ENCODE measurements around the gene DEUP1. TPM values are rescaled to one million over a fixed set of nuclear protein-coding genes. Genes with fewer than 3 reads are reported as not detected.

Gene DEUP1
- total RNA-seq, result not detected

- ATAC-seq, result peak; percentile 22
- H3K9me3 ChIP-seq, result no peaks in the 10 kb centered on the region
- WGBS, 2 donors (ENCODE audit: low coverage in 1 of 2), result 7% methylated on average over 3 of the region's 73 CpGs; no CpG with 5 or more reads in 1 of the 2 donors
- TF ChIP-seq CTCF (IDR thresholded peaks at IDR 0.05), result no peak
- no peak for TF ChIP-seq POLR2A (IDR thresholded peaks at IDR 0.05)
- TF ChIP-seq EP300 (IDR thresholded peaks at IDR 0.05), result no peak
- TF ChIP-seq POLR2AphosphoS5 (IDR thresholded peaks at IDR 0.05), result no peak
- no peaks in the 10 kb centered on the region for H3K36me3 ChIP-seq
- peaks cover 18% of the 10 kb centered on the region for H3K27me3 ChIP-seq
- H3K27ac ChIP-seq, result no peak within 1 kb of the TSS
- H3K4me1 ChIP-seq, result peaks cover 0 to 11% (median 0%) of the 10 kb centered on the region in 3 donors
- H3K4me3 ChIP-seq, result peak within 1 kb of the TSS; percentile 20 to 50
Measured at GRCh38 chr11:93330446-93330984, at the start of gene DEUP1. DEUP1 (plus strand) TSS chr11:93330742; CDS start chr11:93332260, 1,518 bp downstream.

GRCh38 chr11:93285430-93285829 is 45.1 kb upstream of the DEUP1 start:
- TF ChIP-seq POLR2A (IDR thresholded peaks at IDR 0.05) (no peak), POLR2AphosphoS5 (IDR thresholded peaks at IDR 0.05) (no peak), CTCF (IDR thresholded peaks at IDR 0.05) (no peak), EP300 (IDR thresholded peaks at IDR 0.05) (no peak)
- no peaks in the 10 kb centered on the region for H3K36me3 ChIP-seq
- no peaks in the 10 kb centered on the region for H3K4me1 ChIP-seq
- H3K9me3 ChIP-seq, result no peaks in the 10 kb centered on the region
- WGBS, 2 donors (ENCODE audit: low coverage in 1 of 2), result 57 to 83% methylated on average over 1 to 2 of the region's 2 CpGs
- no peak for ATAC-seq
- no peak overlapping the region for H3K27ac ChIP-seq
- no peak overlapping the region for H3K4me3 ChIP-seq
- H3K27me3 ChIP-seq, result no peaks in the 10 kb centered on the region

- TF ChIP-seq POLR2AphosphoS5 (IDR thresholded peaks at IDR 0.05) (no peak), CTCF (IDR thresholded peaks at IDR 0.05) (no peak), EP300 (IDR thresholded peaks at IDR 0.05) (no peak), POLR2A (IDR thresholded peaks at IDR 0.05) (no peak)
- ATAC-seq, result no peak
- Histone ChIP-seq H3K4me3 (no peak overlapping the region), H3K4me1 (no peaks in the 10 kb centered on the region), H3K36me3 (no peaks in the 10 kb centered on the region), H3K9me3 (no peaks in the 10 kb centered on the region), H3K27me3 (no peaks in the 10 kb centered on the region), H3K27ac (no peak overlapping the region)
- 83 to 100% methylated on average over 1 to 2 of the region's 2 CpGs for WGBS, 2 donors (ENCODE audit: low coverage in 1 of 2)
Measured at GRCh38 chr11:93287434-93287833, 43.1 kb upstream of the DEUP1 start.

GRCh38 chr11:93288079-93288478 is 42.5 kb upstream of the DEUP1 start:
- no peak for ATAC-seq
- TF ChIP-seq POLR2A (IDR thresholded peaks at IDR 0.05) (no peak), CTCF (IDR thresholded peaks at IDR 0.05) (no peak), EP300 (IDR thresholded peaks at IDR 0.05) (no peak), POLR2AphosphoS5 (IDR thresholded peaks at IDR 0.05) (no peak)
- H3K27me3 ChIP-seq, result no peaks in the 10 kb centered on the region
- WGBS, 2 donors (ENCODE audit: low coverage in 1 of 2), result 63 to 80% methylated on average over 1 to 3 of the region's 3 CpGs
- H3K4me3 ChIP-seq, result no peak overlapping the region
- H3K27ac ChIP-seq, result no peak overlapping the region
- no peaks in the 10 kb centered on the region for H3K4me1 ChIP-seq
- H3K36me3 ChIP-seq, result no peaks in the 10 kb centered on the region
- no peaks in the 10 kb centered on the region for H3K9me3 ChIP-seq

- Histone ChIP-seq H3K36me3 (no peaks in the 10 kb centered on the region), H3K9me3 (no peaks in the 10 kb centered on the region), H3K4me3 (no peak overlapping the region), H3K4me1 (no peaks in the 10 kb centered on the region), H3K27me3 (no peaks in the 10 kb centered on the region), H3K27ac (no peak overlapping the region)
- TF ChIP-seq EP300 (IDR thresholded peaks at IDR 0.05) (no peak), CTCF (IDR thresholded peaks at IDR 0.05) (no peak), POLR2AphosphoS5 (IDR thresholded peaks at IDR 0.05) (no peak), POLR2A (IDR thresholded peaks at IDR 0.05) (no peak)
- no peak for ATAC-seq
- WGBS, 2 donors (ENCODE audit: low coverage in 1 of 2), result 100% methylated on average over 2 of the region's 2 CpGs; no CpG with 5 or more reads in 1 of the 2 donors
Measured at GRCh38 chr11:93288767-93289166, 41.8 kb upstream of the DEUP1 start.
